Esophagus muscularis mucosa (tissue), 4 donors: Measurements from ENCODE around the gene SUV39H1. TPM values are rescaled to one million over a fixed set of nuclear protein-coding genes. Genes with fewer than 3 reads are reported as not detected.
A peak's percentile ranks its signal among the peaks of the same experiment; 100 is the strongest.
"Not testable (repeated sequence)": the region's sequence is repeated elsewhere in the genome, so short reads cannot be mapped to it uniquely, and the experiment has no call there.

Source experiments
- DNase-seq: peaks from one replicate; pipeline ENCODE4 v3.0.0-alpha.2; 2017; ENCODE audit errors: extremely low spot score
- H3K27ac ChIP-seq, 4 donors: fragments of 200-600 bp; sonication (generic); replicated peaks in 1 of 4; 1 replicate in 3 of 4; 2 replicates in 1 of 4; pipeline ENCODE4 v1.5.1; 2016 to 2019; ENCODE audit warnings: mild to moderate bottlenecking in 1 of 4
- H3K27me3 ChIP-seq, 4 donors: fragments of 200-600 bp; sonication (generic); one replicate each; pipeline versions ENCODE4 v1.5.1 to v1.6.0; 2016 to 2019
- H3K36me3 ChIP-seq, 4 donors: fragments of 200-600 bp; sonication (generic); one replicate each; pipeline ENCODE4 v1.5.1; 2016 to 2019
- H3K4me1 ChIP-seq, 4 donors: fragments of 200-600 bp; sonication (generic); one replicate each; pipeline ENCODE4 v1.5.1; 2016 to 2019
- H3K4me3 ChIP-seq, 4 donors: fragments of 200-600 bp; sonication (generic); 1 replicate in 2 of 4; 2 replicates in 2 of 4; pipeline ENCODE4 v1.5.1; 2016 to 2019; ENCODE audit warnings: mild to moderate bottlenecking in 4 of 4, moderate library complexity in 1 of 4
- H3K9me3 ChIP-seq, 4 donors: fragments of 200-600 bp; sonication (generic); 1 replicate in 3 of 4; 2 replicates in 1 of 4; pipeline ENCODE4 v1.5.1; 2016 to 2019
- EP300 ChIP-seq: sonication (generic); formaldehyde crosslinking; IDR thresholded peaks from one replicate; pipeline ENCODE4 v1.6.1; 2017; ENCODE audit warnings: antibody characterized with exemption
- POLR2A ChIP-seq: fragments of 450-650 bp; IDR thresholded peaks from one replicate; pipeline ENCODE4 v1.6.1; 2017; ENCODE audit warnings: antibody characterized with exemption, moderate library complexity, mild to moderate bottlenecking, low read depth
- POLR2AphosphoS5 ChIP-seq, 2 donors: sonication (generic); formaldehyde crosslinking; IDR thresholded peaks; one replicate each; pipeline ENCODE4 v1.6.1; 2017; ENCODE audit warnings: antibody characterized with exemption in 2 of 2
- WGBS: methylation state at CpG from one replicate; pipeline ENCODE4 v1.1.5; 2018; 5-methylcytosine and 5-hydroxymethylcytosine counted together
- intact Hi-C: fragments of 100-400 bp; cut with DNase I; formaldehyde crosslinking; loops from one replicate; pipeline ENCODE4 v1.15.1; 2023
- total RNA-seq, 4 donors: library from RNA; depleted of rRNA; stranded (reverse); fragments of >200 nt; gene quantifications; one replicate each; pipeline versions ENCODE4 v1.1.0 to v1.2.1, GENCODE V29; 2016
- TF ChIP-seq, protein P1 (sequence below), 3 experiments: fragments of 200-600 bp in 2 of 3; fragments of 450-650 bp in 1 of 3; sonication (generic) in 2 of 3; IDR thresholded peaks; one replicate each; pipeline ENCODE4 v1.5.1; 2017 to 2019; ENCODE audit warnings: antibody characterized with exemption in 3 of 3, mild to moderate bottlenecking in 2 of 3, moderate library complexity in 1 of 3

SUV39H1 gene
- total RNA-seq, 4 donors from 2014 or later = 2.5 to 4.5 (median 4.3) TPM

DNA sequence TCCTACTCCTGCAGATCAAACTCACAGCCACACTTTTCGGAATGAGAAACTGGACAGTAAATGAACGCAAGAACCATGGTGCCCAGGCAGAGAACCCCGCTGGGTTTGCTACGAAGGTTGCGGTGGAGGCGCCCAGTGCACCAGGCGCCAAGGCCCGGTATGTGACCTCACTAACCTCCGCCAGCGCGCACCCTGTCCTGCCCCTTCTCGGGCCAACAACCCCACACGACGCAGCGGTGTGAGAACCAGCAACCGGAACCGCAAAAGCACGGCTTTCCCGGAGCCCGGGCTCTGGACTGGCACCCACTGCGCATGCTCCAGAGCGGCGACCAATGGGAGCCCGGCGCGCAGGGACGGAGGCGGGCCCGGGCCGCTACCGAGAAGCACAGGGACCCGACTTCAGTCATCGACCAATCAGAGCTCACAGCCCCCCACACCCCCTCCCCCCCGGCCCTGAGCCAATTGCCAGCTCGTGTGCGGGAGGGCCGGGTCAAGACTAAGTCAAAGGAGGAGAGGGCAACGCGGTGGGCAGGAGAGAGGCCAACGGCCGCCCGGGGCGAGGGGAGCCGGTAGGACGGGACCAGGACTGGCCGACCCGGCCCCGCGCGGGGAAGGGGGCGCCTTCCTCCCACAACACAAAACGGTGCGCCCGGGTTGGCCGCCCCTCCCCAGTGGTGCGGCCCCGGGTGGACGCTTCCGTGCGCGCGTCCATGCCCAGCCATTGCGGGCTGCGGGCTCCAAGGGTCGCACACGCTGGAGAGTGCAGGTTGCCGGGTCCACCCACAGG lies 20.2 kb upstream of the SUV39H1 start:
- intact Hi-C loops = no loop called here
- DNase-seq = peak; percentile 96

DNA sequence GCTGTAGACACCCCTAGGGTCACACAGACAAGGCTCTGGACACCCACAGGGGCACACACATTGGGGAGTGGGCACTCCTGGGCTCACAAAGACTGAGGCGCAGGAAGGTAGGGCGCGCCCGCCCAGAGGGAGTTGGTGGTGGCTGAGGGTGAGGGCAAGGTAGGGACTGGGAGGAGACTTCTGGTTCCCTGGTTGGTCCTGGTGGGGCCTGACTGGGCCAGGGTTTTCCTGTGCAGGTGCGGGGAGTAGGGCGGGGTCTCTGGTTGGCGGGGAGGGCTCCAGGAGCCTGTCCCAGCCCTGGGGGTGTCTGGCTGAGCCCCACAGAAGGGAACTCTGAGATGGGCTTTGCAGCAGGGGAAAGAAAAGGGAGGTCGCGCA lies 19.7 kb upstream of the SUV39H1 start:
- H3K36me3 ChIP-seq = no peaks in the 10 kb centered on the region
- DNase-seq = no peak
- TF ChIP-seq EP300 (no peak), POLR2A (no peak), POLR2AphosphoS5 (IDR thresholded peaks at IDR 0.05) (no peak)
- TF ChIP-seq, protein P1, sequence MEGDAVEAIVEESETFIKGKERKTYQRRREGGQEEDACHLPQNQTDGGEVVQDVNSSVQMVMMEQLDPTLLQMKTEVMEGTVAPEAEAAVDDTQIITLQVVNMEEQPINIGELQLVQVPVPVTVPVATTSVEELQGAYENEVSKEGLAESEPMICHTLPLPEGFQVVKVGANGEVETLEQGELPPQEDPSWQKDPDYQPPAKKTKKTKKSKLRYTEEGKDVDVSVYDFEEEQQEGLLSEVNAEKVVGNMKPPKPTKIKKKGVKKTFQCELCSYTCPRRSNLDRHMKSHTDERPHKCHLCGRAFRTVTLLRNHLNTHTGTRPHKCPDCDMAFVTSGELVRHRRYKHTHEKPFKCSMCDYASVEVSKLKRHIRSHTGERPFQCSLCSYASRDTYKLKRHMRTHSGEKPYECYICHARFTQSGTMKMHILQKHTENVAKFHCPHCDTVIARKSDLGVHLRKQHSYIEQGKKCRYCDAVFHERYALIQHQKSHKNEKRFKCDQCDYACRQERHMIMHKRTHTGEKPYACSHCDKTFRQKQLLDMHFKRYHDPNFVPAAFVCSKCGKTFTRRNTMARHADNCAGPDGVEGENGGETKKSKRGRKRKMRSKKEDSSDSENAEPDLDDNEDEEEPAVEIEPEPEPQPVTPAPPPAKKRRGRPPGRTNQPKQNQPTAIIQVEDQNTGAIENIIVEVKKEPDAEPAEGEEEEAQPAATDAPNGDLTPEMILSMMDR (IDR thresholded peaks at IDR 0.05) = no peak
- intact Hi-C loops = no loop called here
- no peaks in the 10 kb centered on the region for H3K9me3 ChIP-seq
- H3K4me1 ChIP-seq = peaks cover 4 to 20% (median 16%) of the 10 kb centered on the region in 4 donors
- H3K27ac ChIP-seq = peak overlapping the region; percentile 83 to 90 (median 86)
- H3K27me3 ChIP-seq = no peaks in the 10 kb centered on the region
- peak overlapping the region; percentile 67 to 83 (median 76) for H3K4me3 ChIP-seq
- 44% methylated on average over 9 of the region's 9 CpGs for WGBS

More for the DNA sequence above, 20.2 kb upstream of the SUV39H1 start:
- Histone ChIP-seq H3K27ac (peak overlapping the region; percentile 83 to 90 (median 86)), H3K9me3 (no peaks in the 10 kb centered on the region), H3K4me3 (peak overlapping the region; percentile 67 to 83 (median 76)), H3K27me3 (no peaks in the 10 kb centered on the region), H3K4me1 (peaks cover 4 to 20% (median 16%) of the 10 kb centered on the region in 4 donors), H3K36me3 (no peaks in the 10 kb centered on the region)
- 39% methylated on average over 12 of the region's 67 CpGs for WGBS
- TF ChIP-seq POLR2AphosphoS5 (IDR thresholded peaks at IDR 0.05) (peak; percentile 72 to 87), EP300 (no peak), POLR2A (peak; percentile 9)

DNA sequence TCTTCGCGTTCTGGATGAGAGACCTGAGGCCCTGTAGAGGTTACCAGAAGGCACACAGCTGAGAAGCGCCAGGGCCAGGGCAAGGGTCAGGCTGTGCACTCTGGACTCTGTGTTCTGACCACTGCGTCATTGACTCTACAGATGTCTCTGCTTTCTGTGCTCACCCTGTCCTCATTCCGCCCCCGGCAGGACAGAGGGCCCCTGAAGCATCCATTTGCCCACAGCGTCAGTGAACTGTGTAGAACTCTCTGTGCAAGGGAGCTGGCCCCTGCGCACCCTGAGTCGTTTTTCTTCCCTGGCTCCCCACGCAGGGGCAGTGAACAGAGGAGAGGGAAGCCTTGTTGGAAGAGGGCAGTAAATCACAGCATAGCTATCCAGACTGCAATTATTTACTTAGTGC lies 19.0 kb upstream of the SUV39H1 start:
- WGBS = 61% methylated on average over 10 of the region's 10 CpGs
- intact Hi-C loops = no loop called here
- Histone ChIP-seq H3K27ac (no peak overlapping the region), H3K36me3 (no peaks in the 10 kb centered on the region), H3K9me3 (no peaks in the 10 kb centered on the region), H3K27me3 (no peaks in the 10 kb centered on the region), H3K4me1 (peaks cover 4 to 20% (median 16%) of the 10 kb centered on the region in 4 donors), H3K4me3 (peak overlapping the region in 2 of 4 donors; percentile 67 to 83)
- no peak for DNase-seq
- TF ChIP-seq, protein P1 (IDR thresholded peaks at IDR 0.05) = no peak
- TF ChIP-seq POLR2AphosphoS5 (IDR thresholded peaks at IDR 0.05) = no peak
- TF ChIP-seq POLR2A = no peak
- TF ChIP-seq EP300 = no peak

DNA sequence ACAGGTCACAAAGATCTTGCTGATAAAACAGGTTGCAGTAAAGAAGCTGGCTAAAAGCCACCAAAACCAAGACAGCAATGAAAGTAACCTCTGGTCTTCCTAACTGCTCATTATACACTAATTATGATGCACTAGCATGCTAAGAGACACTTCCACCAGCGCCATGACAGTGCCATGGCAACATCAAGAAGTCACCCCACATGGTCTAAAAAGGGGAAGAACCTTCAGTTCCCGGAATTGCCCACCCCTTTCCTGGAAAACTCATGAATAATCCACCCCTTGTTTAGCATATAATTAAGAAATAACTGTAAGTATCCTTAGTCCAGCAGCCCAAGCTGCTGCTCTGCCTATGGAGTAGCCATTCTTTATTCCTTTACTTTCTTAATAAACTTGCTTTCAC lies 16.1 kb upstream of the SUV39H1 start:
- 24% methylated on average over 2 of the region's 2 CpGs for WGBS
- H3K9me3 ChIP-seq, H3K27me3 ChIP-seq, DNase-seq, H3K4me3 ChIP-seq, H3K36me3 ChIP-seq, intact Hi-C loops, H3K27ac ChIP-seq: not testable (repeated sequence)
- peaks cover 2 to 15% (median 11%) of the 10 kb centered on the region in 4 donors for H3K4me1 ChIP-seq

DNA sequence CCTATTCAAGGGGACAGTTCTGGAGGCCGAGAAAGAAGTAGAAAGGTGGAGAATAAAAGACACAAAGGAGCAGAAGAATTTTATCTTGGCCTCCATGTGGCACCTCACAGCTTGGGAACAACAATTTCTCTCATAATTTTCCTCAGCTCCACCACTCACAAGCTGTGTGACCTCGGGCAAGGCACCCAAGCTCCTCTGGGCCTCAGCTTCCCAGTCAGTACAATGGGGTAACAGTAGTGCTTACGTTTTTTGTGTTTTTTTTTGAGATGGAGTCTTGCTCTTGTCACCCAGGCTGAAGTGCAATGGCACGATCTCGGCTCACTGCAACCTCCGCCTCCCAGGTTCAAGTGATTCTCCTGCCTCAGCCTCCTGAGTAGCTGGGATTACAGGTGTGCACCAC lies 15.6 kb upstream of the SUV39H1 start:
- 73% methylated on average over 6 of the region's 6 CpGs for WGBS
- intact Hi-C loops, H3K4me3 ChIP-seq: not testable (repeated sequence)

DNA sequence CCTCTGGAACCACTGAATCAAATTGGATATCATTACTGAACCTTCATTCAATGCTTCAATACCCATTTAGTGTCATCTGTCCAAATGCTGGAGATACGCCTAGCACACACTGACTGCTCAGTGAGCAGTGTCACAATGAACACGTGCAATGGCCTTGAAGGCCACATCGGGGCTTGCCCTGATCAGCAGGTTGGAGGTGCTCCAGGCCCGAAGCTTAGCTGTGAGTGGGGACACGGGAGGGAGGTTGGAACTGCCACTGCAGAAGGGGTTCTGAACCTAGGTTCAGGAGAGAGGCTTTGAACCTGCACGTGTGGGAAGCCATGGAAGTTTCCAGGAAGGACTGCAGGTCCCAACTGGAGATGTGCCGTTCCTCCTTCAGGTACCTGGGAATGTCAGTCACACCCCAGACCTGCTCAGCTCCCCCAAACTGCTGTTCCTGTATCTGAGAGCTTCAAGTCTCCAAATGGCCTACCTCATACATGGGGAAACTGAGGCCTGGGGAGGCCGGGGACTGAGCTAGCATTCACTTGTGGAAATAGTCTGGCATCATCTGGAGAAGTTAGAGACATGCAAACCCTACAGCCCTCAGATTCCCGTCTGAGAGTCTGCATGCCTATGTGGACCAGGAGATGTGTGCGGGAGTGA lies 14.9 kb upstream of the SUV39H1 start:
- intact Hi-C loops = no loop called here
- Histone ChIP-seq H3K27me3 (peaks cover 0 to 4% (median 2%) of the 10 kb centered on the region in 4 donors), H3K36me3 (no peaks in the 10 kb centered on the region), H3K4me3 (no peak overlapping the region), H3K27ac (no peak overlapping the region), H3K4me1 (peaks cover 0 to 12% (median 9%) of the 10 kb centered on the region in 4 donors), H3K9me3 (no peaks in the 10 kb centered on the region)
- no peak for DNase-seq
- TF ChIP-seq POLR2A (no peak), POLR2AphosphoS5 (IDR thresholded peaks at IDR 0.05) (no peak), EP300 (no peak)
- TF ChIP-seq, protein P1 (IDR thresholded peaks at IDR 0.05) = no peak
- WGBS = 71% methylated on average over 9 of the region's 10 CpGs

More for the DNA sequence above, 15.6 kb upstream of the SUV39H1 start:
- H3K27me3 ChIP-seq, H3K9me3 ChIP-seq, H3K36me3 ChIP-seq, DNase-seq, H3K27ac ChIP-seq: not testable (repeated sequence)
- peaks cover 0 to 12% (median 9%) of the 10 kb centered on the region in 4 donors for H3K4me1 ChIP-seq

DNA sequence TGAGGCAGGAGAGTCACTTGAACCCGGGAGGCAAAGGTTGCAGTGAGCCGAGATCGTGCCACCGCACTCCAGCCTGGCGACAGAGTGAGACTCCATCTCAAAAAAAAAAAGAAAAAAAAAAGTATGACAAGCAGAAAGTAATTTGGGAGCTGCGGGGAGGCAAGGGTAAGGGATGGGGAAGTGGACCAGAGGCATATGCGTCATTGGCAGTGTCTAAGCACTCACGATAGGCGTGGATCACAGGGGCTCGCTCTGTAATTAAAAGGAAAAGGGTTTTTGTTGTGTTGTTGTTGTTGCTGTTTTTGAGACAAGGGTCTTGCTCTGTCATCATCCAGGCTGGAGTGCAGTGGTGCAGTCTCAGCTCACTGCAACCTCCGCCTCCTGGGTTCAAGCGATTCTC lies 13.7 kb upstream of the SUV39H1 start:
- DNase-seq, H3K36me3 ChIP-seq, H3K4me3 ChIP-seq, H3K9me3 ChIP-seq, H3K4me1 ChIP-seq, H3K27me3 ChIP-seq, intact Hi-C loops: not testable (repeated sequence)
- WGBS = 84% methylated on average over 12 of the region's 12 CpGs
- peak overlapping the region in 2 of 4 donors; percentile 1 to 20 for H3K27ac ChIP-seq
